Activated naive CD4-positive, alpha-beta T cell treated with anti-CD3 and anti-CD28 coated beads for 36 hours (primary cell): ENCODE results near the gene C19orf85. TPM values are rescaled to one million over a fixed set of nuclear protein-coding genes. Genes with fewer than 3 reads are reported as not detected.
A peak's percentile ranks its signal among the peaks of the same experiment; 100 is the strongest.

Experiments
- CTCF ChIA-PET: fragments of 350-600 bp; sonication (Branson Sonifier 250); formaldehyde crosslinking; loops from one replicate; lab custom pipeline; 2021; ENCODE audit warnings: antibody characterized with exemption; lab: Charles Lee
- DNase-seq: peaks from one replicate; pipeline ENCODE4 v3.0.0-alpha.2; 2020
- H3K27ac Mint-ChIP-seq: one replicate; pipeline ENCODE4 v1.8.0; 2021; ENCODE audit warnings: mild to moderate bottlenecking, mixed read lengths
- H3K27me3 Mint-ChIP-seq: one replicate; pipeline ENCODE4 v1.8.0; 2021; ENCODE audit warnings: low read depth, mixed read lengths
- H3K36me3 Mint-ChIP-seq: one replicate; pipeline ENCODE4 v1.8.0; 2021; ENCODE audit warnings: low read depth, mixed read lengths
- H3K4me1 Mint-ChIP-seq: one replicate; pipeline ENCODE4 v1.8.0; 2021; ENCODE audit warnings: low read depth, mixed read lengths
- H3K4me3 Mint-ChIP-seq: one replicate; pipeline ENCODE4 v1.8.0; 2021; ENCODE audit warnings: mild to moderate bottlenecking, moderate library complexity, mixed read lengths
- H3K9me3 Mint-ChIP-seq: one replicate; pipeline ENCODE4 v1.8.0; 2021; ENCODE audit warnings: mixed read lengths
- intact Hi-C: fragments of 100-400 bp; cut with micrococcal nuclease; formaldehyde crosslinking; loops from one replicate; pipeline ENCODE4 v1.15.1; 2023
- total RNA-seq, 2 experiments: library from RNA; stranded (reverse); gene quantifications; one replicate each; pipeline ENCODE4 v1.2.3, GENCODE V29; 2021

Gene C19orf85
- total RNA-seq, 2 experiments from 2014 or later, result not detected

GRCh38 chr19:55468054-55468393 lies 3.5 kb upstream of the C19orf85 start:
- H3K27me3 Mint-ChIP-seq, result no peaks in the 10 kb centered on the region
- H3K4me1 Mint-ChIP-seq, result peaks cover 1% of the 10 kb centered on the region
- H3K9me3 Mint-ChIP-seq, result no peaks in the 10 kb centered on the region
- no peak overlapping the region for H3K4me3 Mint-ChIP-seq
- intact Hi-C loops, result loop anchor here (1.0 to 2.0 kb wide), 2 partner anchors 36 to 159 kb away; no protein-coding TSS in a partner anchor
- H3K36me3 Mint-ChIP-seq, result no peaks in the 10 kb centered on the region
- no peak overlapping the region for H3K27ac Mint-ChIP-seq
- CTCF ChIA-PET, result interaction anchor here (1.0 to 4.3 kb wide), 16 partner anchors 8 to 179 kb away, joined by 3 to 64 read pairs (median 6); partner anchors contain the start of genes CCDC106, SHISA7, ZNF628 and ZNF784
- no peak for DNase-seq

- CTCF ChIA-PET, result interaction anchor here (0.7 to 4.3 kb wide), 24 partner anchors 8 to 228 kb away, joined by 3 to 64 read pairs (median 4); partner anchors contain the start of genes CCDC106, NAT14, SHISA7 and UBE2S
- peak; percentile 58 for DNase-seq
- Mint-ChIP-seq H3K27ac (no peak overlapping the region), H3K27me3 (no peaks in the 10 kb centered on the region), H3K4me1 (peaks cover 2% of the 10 kb centered on the region), H3K9me3 (no peaks in the 10 kb centered on the region), H3K4me3 (no peak overlapping the region), H3K36me3 (no peaks in the 10 kb centered on the region)
- intact Hi-C loops, result loop anchor here (1.0 to 2.0 kb wide), 2 partner anchors 37 to 159 kb away; no protein-coding TSS in a partner anchor
Measured at GRCh38 chr19:55467236-55468053, 2.9 kb upstream of the C19orf85 start.

GRCh38 chr19:55466241-55466614 lies 1.7 kb upstream of the C19orf85 start:
- H3K27ac Mint-ChIP-seq, result no peak overlapping the region

GRCh38 chr19:55465460-55466240 lies 1.1 kb upstream of the C19orf85 start:
- Mint-ChIP-seq H3K27me3 (no peaks in the 10 kb centered on the region), H3K36me3 (no peaks in the 10 kb centered on the region), H3K4me3 (no peak overlapping the region), H3K9me3 (no peaks in the 10 kb centered on the region), H3K27ac (no peak overlapping the region), H3K4me1 (peaks cover 13% of the 10 kb centered on the region)
- no peak for DNase-seq
- intact Hi-C loops, result no loop called here
- CTCF ChIA-PET, result interaction anchor here (4.3 kb wide), 1 partner anchor 38 kb away, joined by 64 read pairs; no protein-coding TSS in a partner anchor

More at GRCh38 chr19:55466241-55466614, 1.7 kb upstream of the C19orf85 start:
- DNase-seq, result no peak
- Mint-ChIP-seq H3K4me3 (no peak overlapping the region), H3K9me3 (no peaks in the 10 kb centered on the region), H3K36me3 (no peaks in the 10 kb centered on the region), H3K4me1 (peaks cover 9% of the 10 kb centered on the region), H3K27me3 (no peaks in the 10 kb centered on the region)
- CTCF ChIA-PET, result interaction anchor here (0.6 to 4.3 kb wide), 8 partner anchors 13 to 991 kb away, joined by 3 to 64 read pairs (median 8); partner anchors contain the start of gene ZNF784
- intact Hi-C loops, result no loop called here

- no peak for DNase-seq
- intact Hi-C loops, result no loop called here
- CTCF ChIA-PET, result no interaction called here
- Mint-ChIP-seq H3K9me3 (no peaks in the 10 kb centered on the region), H3K4me3 (no peak overlapping the region), H3K4me1 (peaks cover 22% of the 10 kb centered on the region), H3K27me3 (no peaks in the 10 kb centered on the region), H3K27ac (no peak overlapping the region), H3K36me3 (no peaks in the 10 kb centered on the region)
Measured at GRCh38 chr19:55464039-55464661, 401 bp downstream of the C19orf85 start.

GRCh38 chr19:55463583-55464031 lies 944 bp downstream of the C19orf85 start:
- no peaks in the 10 kb centered on the region for H3K36me3 Mint-ChIP-seq
- peaks cover 22% of the 10 kb centered on the region for H3K4me1 Mint-ChIP-seq
- no peaks in the 10 kb centered on the region for H3K27me3 Mint-ChIP-seq
- no peak overlapping the region for H3K4me3 Mint-ChIP-seq
- no peaks in the 10 kb centered on the region for H3K9me3 Mint-ChIP-seq
- intact Hi-C loops, result no loop called here
- CTCF ChIA-PET, result no interaction called here
- no peak for DNase-seq
- H3K27ac Mint-ChIP-seq, result no peak overlapping the region

- intact Hi-C loops, result no loop called here
- H3K36me3 Mint-ChIP-seq, result no peaks in the 10 kb centered on the region
- no peaks in the 10 kb centered on the region for H3K27me3 Mint-ChIP-seq
- peaks cover 20% of the 10 kb centered on the region for H3K4me1 Mint-ChIP-seq
- H3K27ac Mint-ChIP-seq, result no peak overlapping the region
- no peaks in the 10 kb centered on the region for H3K9me3 Mint-ChIP-seq
- H3K4me3 Mint-ChIP-seq, result peak overlapping the region; percentile 93
- CTCF ChIA-PET, result interaction anchor here (0.7 to 1.2 kb wide), 2 partner anchors 41 to 170 kb away, joined by 5 to 7 read pairs; no protein-coding TSS in a partner anchor
- no peak for DNase-seq
Measured at GRCh38 chr19:55462722-55463121, 1.8 kb downstream of the C19orf85 start.

GRCh38 chr19:55461974-55462626 lies 2.5 kb downstream of the C19orf85 start:
- H3K4me3 Mint-ChIP-seq, result peak overlapping the region; percentile 93
- DNase-seq, result no peak
- intact Hi-C loops, result loop anchor here (1.0 kb wide), 7 partner anchors 14 to 998 kb away; partner anchors contain the start of genes KMT5C, PPP6R1, ZNF628 and ZNF784
- H3K27me3 Mint-ChIP-seq, result no peaks in the 10 kb centered on the region
- CTCF ChIA-PET, result interaction anchor here (0.7 to 1.2 kb wide), 4 partner anchors 42 to 208 kb away, joined by 3 to 7 read pairs (median 4); no protein-coding TSS in a partner anchor
- no peaks in the 10 kb centered on the region for H3K9me3 Mint-ChIP-seq
- H3K27ac Mint-ChIP-seq, result peak overlapping the region; percentile 77
- H3K36me3 Mint-ChIP-seq, result no peaks in the 10 kb centered on the region
- H3K4me1 Mint-ChIP-seq, result peaks cover 20% of the 10 kb centered on the region

- Mint-ChIP-seq H3K36me3 (peaks cover 2% of the 10 kb centered on the region), H3K27me3 (no peaks in the 10 kb centered on the region), H3K9me3 (no peaks in the 10 kb centered on the region), H3K27ac (peak within 1 kb of the TSS; percentile 77), H3K4me1 (peaks cover 20% of the 10 kb centered on the region), H3K4me3 (peak within 1 kb of the TSS; percentile 93)
- peak; percentile 100 for DNase-seq
- CTCF ChIA-PET, result interaction anchor here (0.7 to 1.2 kb wide), 3 partner anchors 42 to 207 kb away, joined by 3 to 7 read pairs (median 3); no protein-coding TSS in a partner anchor
- intact Hi-C loops, result loop anchor here (1.0 kb wide), 7 partner anchors 15 to 997 kb away; partner anchors contain the start of genes KMT5C, PPP6R1, ZNF628 and ZNF784
Measured at GRCh38 chr19:55461259-55461973, 3.1 kb downstream of the C19orf85 start, which contains the start of gene ISOC2. TSS of gene ISOC2 (minus strand) at chr19:55461642. CDS start at chr19:55456486, 5,156 bp downstream.

- DNase-seq, result peak; percentile 38
- Mint-ChIP-seq H3K36me3 (peaks cover 2% of the 10 kb centered on the region), H3K27ac (no peak overlapping the region), H3K27me3 (no peaks in the 10 kb centered on the region), H3K4me3 (peak overlapping the region; percentile 93), H3K9me3 (no peaks in the 10 kb centered on the region), H3K4me1 (peaks cover 20% of the 10 kb centered on the region)
- intact Hi-C loops, result loop anchor here (1.0 kb wide), 7 partner anchors 16 to 996 kb away; partner anchors contain the start of genes KMT5C, PPP6R1, ZNF628 and ZNF784
- CTCF ChIA-PET, result interaction anchor here (1.2 kb wide), 1 partner anchor 43 kb away, joined by 6 read pairs; no protein-coding TSS in a partner anchor
Measured at GRCh38 chr19:55460670-55461258, 3.8 kb downstream of the C19orf85 start.
